ENCODE data around the gene MRPL51. TPM values are rescaled to one million over a fixed set of nuclear protein-coding genes. Genes with fewer than 3 reads are reported as not detected.
"Not testable (repeated sequence)": the region's sequence is repeated elsewhere in the genome, so short reads cannot be mapped to it uniquely, and the experiment has no call there.

MRPL51 gene
- total RNA-seq, 1 donor: 113 TPM

- H3K4me3 ChIP-seq (ENCODE audit: low read depth, low read length): no peak overlapping the region
- DNase-seq (ENCODE audit: low read depth): no peak
- no peak for TF ChIP-seq CTCF (IDR thresholded peaks at IDR 0.05; ENCODE audit: insufficient read depth, low read length)
These were observed 7.4 kb upstream of the MRPL51 start for GRCh38 chr12:6500466-6500865.

- DNase-seq (ENCODE audit: low read depth); H3K4me3 ChIP-seq (ENCODE audit: low read depth, low read length): not testable (repeated sequence)
These were observed 4.2 kb upstream of the MRPL51 start for GRCh38 chr12:6497291-6497690.

- no peak for DNase-seq (ENCODE audit: low read depth)
- H3K4me3 ChIP-seq (ENCODE audit: low read depth, low read length): peak overlapping the region; percentile 78
- no peak for TF ChIP-seq CTCF (IDR thresholded peaks at IDR 0.05; ENCODE audit: insufficient read depth, low read length)
These were observed 1.9 kb upstream of the MRPL51 start for GRCh38 chr12:6494968-6495367.

- TF ChIP-seq CTCF (IDR thresholded peaks at IDR 0.05; ENCODE audit: insufficient read depth, low read length): no peak
- DNase-seq (ENCODE audit: low read depth): no peak
- peak overlapping the region; percentile 78 for H3K4me3 ChIP-seq (ENCODE audit: low read depth, low read length)
These were observed 1.2 kb upstream of the MRPL51 start for GRCh38 chr12:6494258-6494743.

GRCh38 chr12:6493497-6494257, 615 bp upstream of the MRPL51 start, which contains the start of gene NCAPD2:
TSS of gene NCAPD2 (plus strand) at chr12:6494102. CDS start at chr12:6495099, 997 bp downstream.
- H3K4me3 ChIP-seq (ENCODE audit: low read depth, low read length): peak within 1 kb of the TSS; percentile 79
- peak; percentile 43 for TF ChIP-seq CTCF (IDR thresholded peaks at IDR 0.05; ENCODE audit: insufficient read depth, low read length)
- DNase-seq (ENCODE audit: low read depth): peak; percentile 93

GRCh38 chr12:6490673-6491072, 2.4 kb downstream of the MRPL51 start:
- H3K4me3 ChIP-seq (ENCODE audit: low read depth, low read length); DNase-seq (ENCODE audit: low read depth): not testable (repeated sequence)

- TF ChIP-seq CTCF (IDR thresholded peaks at IDR 0.05; ENCODE audit: insufficient read depth, low read length): no peak
- H3K4me3 ChIP-seq (ENCODE audit: low read depth, low read length): no peak overlapping the region
- DNase-seq (ENCODE audit: low read depth): no peak
These were observed 3.6 kb downstream of the MRPL51 start for GRCh38 chr12:6489449-6489848.

GRCh38 chr12:6488240-6488639, 4.8 kb downstream of the MRPL51 start:
- no peak for TF ChIP-seq CTCF (IDR thresholded peaks at IDR 0.05; ENCODE audit: insufficient read depth, low read length)
- no peak overlapping the region for H3K4me3 ChIP-seq (ENCODE audit: low read depth, low read length)
- DNase-seq (ENCODE audit: low read depth): no peak

Measured in fibroblast of the aortic adventitia (primary cell).